Lower lobe of right lung (tissue), 2 donors: ENCODE measurements around the gene ITSN1. TPM values are rescaled to one million over a fixed set of nuclear protein-coding genes. Genes with fewer than 3 reads are reported as not detected.
A peak's percentile ranks its signal among the peaks of the same experiment; 100 is the strongest.

Source experiments
- ATAC-seq, 2 donors: fragments of 200-7000 bp; cut with Tn5 transposase; one replicate each; pipeline ENCODE4 v1.9.1; 2020 to 2022; ENCODE audit warnings: mild to moderate bottlenecking in 2 of 2, moderate library complexity in 2 of 2
- DNase-seq: peaks from one replicate; pipeline ENCODE4 v3.0.0-alpha.2; 2020
- H3K27ac ChIP-seq: fragments of 200-600 bp; one replicate; pipeline ENCODE4 v1.8.0; 2022
- H3K27me3 ChIP-seq: fragments of 200-600 bp; one replicate; pipeline ENCODE4 v1.8.0; 2022; ENCODE audit warnings: low read depth
- H3K36me3 ChIP-seq: fragments of 200-600 bp; one replicate; pipeline ENCODE4 v1.8.0; 2022; ENCODE audit warnings: mild to moderate bottlenecking
- H3K4me1 ChIP-seq: fragments of 200-600 bp; one replicate; pipeline ENCODE4 v1.8.0; 2022
- H3K4me3 ChIP-seq: fragments of 200-600 bp; one replicate; pipeline ENCODE4 v1.8.0; 2022; ENCODE audit warnings: mild to moderate bottlenecking
- H3K9me3 ChIP-seq: fragments of 200-600 bp; one replicate; pipeline ENCODE4 v1.8.0; 2022
- intact Hi-C: fragments of 100-400 bp; cut with DNase I; formaldehyde crosslinking; loops from one replicate; pipeline ENCODE4 v1.11.0; 2022
- total RNA-seq: library from RNA; stranded (reverse); fragmentation: NEBNext Ultra II Directional; extraction: Animal tissue kit (Norgen Biotek cat#: 25700); gene quantifications from one replicate; pipeline ENCODE4 v1.2.1, GENCODE V29; 2021
- TF ChIP-seq, protein P1 (sequence below): fragments of 200-600 bp; IDR thresholded peaks from one replicate; pipeline ENCODE4 v1.8.0; 2022; ENCODE audit warnings: antibody characterized with exemption, mild to moderate bottlenecking
- donor health status: DM: no; HTN: yes; CAD: no; lungs with severe emphysema.

ITSN1 gene
- total RNA-seq, 1 donor from 2014 or later: 31.4 TPM

GRCh38 chr21:33849834-33850233, 207.5 kb downstream of the ITSN1 start:
- TF ChIP-seq, protein P1, sequence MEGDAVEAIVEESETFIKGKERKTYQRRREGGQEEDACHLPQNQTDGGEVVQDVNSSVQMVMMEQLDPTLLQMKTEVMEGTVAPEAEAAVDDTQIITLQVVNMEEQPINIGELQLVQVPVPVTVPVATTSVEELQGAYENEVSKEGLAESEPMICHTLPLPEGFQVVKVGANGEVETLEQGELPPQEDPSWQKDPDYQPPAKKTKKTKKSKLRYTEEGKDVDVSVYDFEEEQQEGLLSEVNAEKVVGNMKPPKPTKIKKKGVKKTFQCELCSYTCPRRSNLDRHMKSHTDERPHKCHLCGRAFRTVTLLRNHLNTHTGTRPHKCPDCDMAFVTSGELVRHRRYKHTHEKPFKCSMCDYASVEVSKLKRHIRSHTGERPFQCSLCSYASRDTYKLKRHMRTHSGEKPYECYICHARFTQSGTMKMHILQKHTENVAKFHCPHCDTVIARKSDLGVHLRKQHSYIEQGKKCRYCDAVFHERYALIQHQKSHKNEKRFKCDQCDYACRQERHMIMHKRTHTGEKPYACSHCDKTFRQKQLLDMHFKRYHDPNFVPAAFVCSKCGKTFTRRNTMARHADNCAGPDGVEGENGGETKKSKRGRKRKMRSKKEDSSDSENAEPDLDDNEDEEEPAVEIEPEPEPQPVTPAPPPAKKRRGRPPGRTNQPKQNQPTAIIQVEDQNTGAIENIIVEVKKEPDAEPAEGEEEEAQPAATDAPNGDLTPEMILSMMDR: no peak
- Histone ChIP-seq H3K36me3 (no peaks in the 10 kb centered on the region), H3K4me3 (no peak overlapping the region), H3K9me3 (no peaks in the 10 kb centered on the region), H3K27me3 (no peaks in the 10 kb centered on the region), H3K27ac (no peak overlapping the region), H3K4me1 (no peaks in the 10 kb centered on the region)
- intact Hi-C loops: no loop called here
- ATAC-seq (no peak), DNase-seq (no peak)

DNA sequence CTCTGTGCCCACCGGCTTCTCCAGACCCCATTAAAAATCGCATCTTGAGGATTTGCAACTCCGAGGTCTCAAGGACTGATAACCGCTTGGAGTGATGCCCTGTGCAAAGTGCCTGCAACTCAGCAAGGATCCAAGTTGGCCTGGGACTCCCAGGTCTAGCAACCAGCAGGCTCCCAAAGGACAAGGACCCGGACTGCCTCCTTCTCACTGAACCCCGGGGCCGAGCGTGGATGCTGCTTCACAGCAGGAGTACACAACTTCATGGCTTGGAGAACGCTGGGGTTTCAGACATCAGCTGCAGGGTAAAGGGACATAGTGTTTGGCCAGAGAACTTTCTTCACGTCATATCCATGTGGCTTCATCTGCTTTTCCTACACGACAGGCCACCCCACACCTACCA, 208.1 kb downstream of the ITSN1 start:
- no peak overlapping the region for H3K4me3 ChIP-seq
- DNase-seq: no peak
- TF ChIP-seq, protein P1: no peak

DNA sequence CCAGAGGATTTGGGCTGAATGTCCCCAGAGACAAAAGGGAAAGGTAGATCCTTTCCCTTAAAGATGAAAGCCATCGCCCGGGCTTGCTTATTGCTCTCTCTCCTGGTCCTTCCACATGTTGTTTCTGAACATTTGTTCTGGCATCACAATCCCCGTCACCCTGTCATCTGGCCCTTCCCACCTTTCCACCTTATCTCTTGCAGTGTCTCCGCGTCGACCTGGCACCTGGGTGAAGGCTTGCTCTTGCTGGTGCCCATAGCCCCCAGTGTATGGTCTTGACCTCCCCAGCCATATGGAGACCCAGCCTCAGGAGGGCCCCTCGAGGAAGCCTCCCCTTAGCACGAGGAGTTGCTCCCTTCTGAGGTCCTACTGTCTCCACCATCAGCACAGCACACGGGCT, 208.7 kb downstream of the ITSN1 start:
- H3K9me3 ChIP-seq: no peaks in the 10 kb centered on the region
- DNase-seq (no peak), ATAC-seq (no peak)
- no peak overlapping the region for H3K27ac ChIP-seq
- H3K4me3 ChIP-seq: no peak overlapping the region
- H3K36me3 ChIP-seq: no peaks in the 10 kb centered on the region
- no peaks in the 10 kb centered on the region for H3K4me1 ChIP-seq
- TF ChIP-seq, protein P1: no peak
- intact Hi-C loops: no loop called here
- H3K27me3 ChIP-seq: no peaks in the 10 kb centered on the region

More for the DNA sequence above, 208.1 kb downstream of the ITSN1 start:
- intact Hi-C loops: no loop called here
- Histone ChIP-seq H3K9me3 (no peaks in the 10 kb centered on the region), H3K4me1 (no peaks in the 10 kb centered on the region), H3K27ac (no peak overlapping the region), H3K27me3 (no peaks in the 10 kb centered on the region), H3K36me3 (no peaks in the 10 kb centered on the region)
- ATAC-seq: no peak

DNA sequence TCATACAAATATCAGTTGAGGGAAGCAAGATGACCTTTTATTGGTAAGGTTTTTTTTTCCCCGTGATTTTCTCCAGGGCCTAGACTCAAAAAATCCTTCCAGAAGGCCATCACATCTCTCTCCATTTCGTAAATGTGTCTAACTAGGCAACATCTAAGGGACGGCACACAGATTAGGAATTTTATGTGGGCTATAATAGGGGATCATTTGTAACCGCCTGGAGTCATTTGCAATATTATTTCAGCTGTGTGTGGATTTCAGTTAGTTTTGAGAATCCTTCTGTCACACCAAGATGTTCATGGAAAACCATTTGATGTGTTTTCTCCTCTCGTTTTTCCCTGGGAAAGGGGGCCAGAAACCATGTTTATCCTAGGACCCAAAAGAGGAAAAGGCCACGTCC, 210.2 kb downstream of the ITSN1 start:
- Histone ChIP-seq H3K36me3 (no peaks in the 10 kb centered on the region), H3K4me1 (no peaks in the 10 kb centered on the region), H3K4me3 (no peak overlapping the region), H3K27me3 (no peaks in the 10 kb centered on the region), H3K9me3 (no peaks in the 10 kb centered on the region), H3K27ac (no peak overlapping the region)
- no peak for DNase-seq
- TF ChIP-seq, protein P1: no peak
- no peak for ATAC-seq
- intact Hi-C loops: no loop called here

- no peak overlapping the region for H3K27ac ChIP-seq
- intact Hi-C loops: no loop called here
- H3K4me1 ChIP-seq: no peaks in the 10 kb centered on the region
- H3K27me3 ChIP-seq: no peaks in the 10 kb centered on the region
- TF ChIP-seq, protein P1: no peak
- H3K36me3 ChIP-seq: no peaks in the 10 kb centered on the region
- H3K9me3 ChIP-seq: no peaks in the 10 kb centered on the region
- DNase-seq (no peak), ATAC-seq (no peak)
- H3K4me3 ChIP-seq: no peak overlapping the region
These were observed 212.3 kb downstream of the ITSN1 start for GRCh38 chr21:33854604-33855003.

- no peak overlapping the region for H3K27ac ChIP-seq
- H3K36me3 ChIP-seq: no peaks in the 10 kb centered on the region
- DNase-seq (no peak), ATAC-seq (peak in 1 of 2 donors; percentile 7)
- intact Hi-C loops: no loop called here
- H3K4me1 ChIP-seq: no peaks in the 10 kb centered on the region
- TF ChIP-seq, protein P1: no peak
- no peak overlapping the region for H3K4me3 ChIP-seq
- H3K9me3 ChIP-seq: no peaks in the 10 kb centered on the region
- no peaks in the 10 kb centered on the region for H3K27me3 ChIP-seq
These were observed 212.9 kb downstream of the ITSN1 start for GRCh38 chr21:33855190-33855589.
